Stimulated activated CD8-positive, alpha-beta memory T cell treated with anti-CD3 and anti-CD28 coated beads, Interleukin-7, amount 100 ng/mL, for 48 hours (primary cell): ENCODE data around the gene RETN.
A peak's percentile ranks its signal among the peaks of the same experiment; 100 is the strongest.

Experiments used
- DNase-seq, 2 donors: peaks; one replicate each; pipeline ENCODE4 v3.0.0-alpha.2; 2020; ENCODE audit warnings: low read depth in 1 of 2; ENCODE audit errors: extremely low read depth in 1 of 2

RETN gene

GRCh38 chr19:7705387-7706187 lies 36.7 kb downstream of the RETN start:
- DNase-seq: peak; percentile 35 to 68

GRCh38 chr19:7706188-7706954 lies 37.5 kb downstream of the RETN start:
- DNase-seq: no peak

GRCh38 chr19:7706955-7707456 lies 38.2 kb downstream of the RETN start:
- no peak for DNase-seq

- DNase-seq: no peak
These were observed 41.1 kb downstream of the RETN start for GRCh38 chr19:7709932-7710460.

GRCh38 chr19:7710616-7711015 lies 41.8 kb downstream of the RETN start:
- DNase-seq: no peak

- no peak for DNase-seq
These were observed 46.8 kb downstream of the RETN start for GRCh38 chr19:7715671-7716070.

GRCh38 chr19:7716762-7717161 lies 47.9 kb downstream of the RETN start:
- DNase-seq: no peak

- no peak for DNase-seq
These were observed 49.8 kb downstream of the RETN start for GRCh38 chr19:7718668-7719067.
